ENCODE data around the gene METTL21C.

DNA sequence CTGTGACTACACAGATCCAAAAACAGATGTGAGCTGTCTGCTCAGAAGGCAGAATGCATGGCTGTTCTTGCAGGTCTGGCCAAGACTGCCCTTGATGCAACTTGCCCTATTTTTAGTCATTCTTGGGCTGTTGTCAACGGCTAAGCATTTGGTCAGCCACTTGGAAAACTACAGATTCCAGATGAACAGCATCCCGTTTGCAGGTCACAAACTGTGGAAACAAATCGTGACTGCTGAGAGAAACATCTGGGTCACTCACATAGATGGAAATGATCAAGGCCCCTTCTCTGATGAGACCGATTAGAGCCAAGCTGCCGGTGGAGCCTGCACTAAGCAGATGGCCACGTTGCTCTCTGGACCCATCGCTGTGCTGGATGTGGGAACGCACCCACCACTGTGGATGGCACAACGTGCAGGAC is 15.4 kb upstream of the METTL21C start:
- TF ChIP-seq, protein P1, sequence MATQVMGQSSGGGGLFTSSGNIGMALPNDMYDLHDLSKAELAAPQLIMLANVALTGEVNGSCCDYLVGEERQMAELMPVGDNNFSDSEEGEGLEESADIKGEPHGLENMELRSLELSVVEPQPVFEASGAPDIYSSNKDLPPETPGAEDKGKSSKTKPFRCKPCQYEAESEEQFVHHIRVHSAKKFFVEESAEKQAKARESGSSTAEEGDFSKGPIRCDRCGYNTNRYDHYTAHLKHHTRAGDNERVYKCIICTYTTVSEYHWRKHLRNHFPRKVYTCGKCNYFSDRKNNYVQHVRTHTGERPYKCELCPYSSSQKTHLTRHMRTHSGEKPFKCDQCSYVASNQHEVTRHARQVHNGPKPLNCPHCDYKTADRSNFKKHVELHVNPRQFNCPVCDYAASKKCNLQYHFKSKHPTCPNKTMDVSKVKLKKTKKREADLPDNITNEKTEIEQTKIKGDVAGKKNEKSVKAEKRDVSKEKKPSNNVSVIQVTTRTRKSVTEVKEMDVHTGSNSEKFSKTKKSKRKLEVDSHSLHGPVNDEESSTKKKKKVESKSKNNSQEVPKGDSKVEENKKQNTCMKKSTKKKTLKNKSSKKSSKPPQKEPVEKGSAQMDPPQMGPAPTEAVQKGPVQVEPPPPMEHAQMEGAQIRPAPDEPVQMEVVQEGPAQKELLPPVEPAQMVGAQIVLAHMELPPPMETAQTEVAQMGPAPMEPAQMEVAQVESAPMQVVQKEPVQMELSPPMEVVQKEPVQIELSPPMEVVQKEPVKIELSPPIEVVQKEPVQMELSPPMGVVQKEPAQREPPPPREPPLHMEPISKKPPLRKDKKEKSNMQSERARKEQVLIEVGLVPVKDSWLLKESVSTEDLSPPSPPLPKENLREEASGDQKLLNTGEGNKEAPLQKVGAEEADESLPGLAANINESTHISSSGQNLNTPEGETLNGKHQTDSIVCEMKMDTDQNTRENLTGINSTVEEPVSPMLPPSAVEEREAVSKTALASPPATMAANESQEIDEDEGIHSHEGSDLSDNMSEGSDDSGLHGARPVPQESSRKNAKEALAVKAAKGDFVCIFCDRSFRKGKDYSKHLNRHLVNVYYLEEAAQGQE (IDR thresholded peaks at IDR 0.05; ENCODE audit: insufficient read depth in 1 of 2, low read depth in 2 of 2, low read length in 2 of 2), result no peak
- TF ChIP-seq TAF1 (IDR thresholded peaks at IDR 0.05; ENCODE audit: borderline replicate concordance, insufficient read depth, low read length) (no peak), POLR2AphosphoS5 (IDR thresholded peaks at IDR 0.05; ENCODE audit: low read depth, low read length) (no peak)

Measured in PFSK-1 (cell line).